GM12878 (cell line): ENCODE data around the gene SYCP2.

Experiments used
- CTCF ChIP-seq, 3 experiments: IDR thresholded peaks in 2 of 3; conservative IDR thresholded peaks in 1 of 3; 2 replicates each; pipeline ENCODE4 v1.5.1; 2011; ENCODE audit warnings: low read depth in 3 of 3, low read length in 3 of 3, mild to moderate bottlenecking in 3 of 3, control low read depth in 2 of 3, moderate library complexity in 2 of 3, inconsistent platforms in 1 of 3, mixed read lengths in 1 of 3; ENCODE audit not compliant: control insufficient read depth in 2 of 3, insufficient read depth in 1 of 3; ENCODE audit errors: extremely low read depth in 1 of 3
- EP300 ChIP-seq, 2 experiments: fragments of 150-350 bp in 1 of 2; IDR thresholded peaks; 2 replicates each; pipeline ENCODE4 v1.6.1; 2011 to 2012; ENCODE audit warnings: low read depth in 2 of 2, low read length in 2 of 2, borderline replicate concordance in 1 of 2, improper control_type of control experiment in 1 of 2, inconsistent platforms in 1 of 2; ENCODE audit not compliant: control insufficient read depth in 1 of 2
- EZH2 ChIP-seq: IDR thresholded peaks from 2 replicates; pipeline ENCODE4 v1.6.1; 2012; ENCODE audit warnings: low read depth, mild to moderate bottlenecking, control low read depth, inconsistent platforms, low read length, borderline replicate concordance; ENCODE audit not compliant: control insufficient read depth

DNA sequence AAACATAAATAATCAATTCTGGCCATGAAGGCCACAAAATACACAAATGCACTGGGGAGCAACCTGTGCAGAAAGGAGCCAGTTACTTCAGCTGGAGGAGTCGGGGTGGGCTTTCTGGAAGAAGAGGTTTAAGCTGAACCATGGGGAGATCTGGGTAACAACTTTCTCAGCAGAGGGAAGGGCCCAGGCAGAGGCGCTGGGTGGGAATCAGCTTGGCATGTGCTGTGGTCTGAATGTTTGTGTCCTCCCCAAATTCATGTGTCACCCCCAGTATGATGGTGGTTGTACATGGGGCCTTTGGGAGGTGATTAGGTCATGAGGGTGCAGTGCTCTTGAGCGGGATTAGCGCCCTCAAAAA lies 107.9 kb downstream of the SYCP2 start:
- TF ChIP-seq CTCF (IDR thresholded peaks at IDR 0.05 in 2 of 3, conservative IDR thresholded peaks at IDR 0.05 in 1 of 3; ENCODE audit: control insufficient read depth in 2 of 3, extremely low read depth in 1 of 3, insufficient read depth in 1 of 3, low read depth in 3 of 3, low read length in 3 of 3) (no peak), EZH2 (no peak), EP300 (IDR thresholded peaks at IDR 0.05; ENCODE audit: borderline replicate concordance in 1 of 2, control insufficient read depth in 1 of 2, low read depth in 2 of 2, low read length in 2 of 2) (no peak)
